ENCODE results near the gene SH3BGR. TPM values are rescaled to one million over a fixed set of nuclear protein-coding genes. Genes with fewer than 3 reads are reported as not detected.

The SH3BGR gene
- total and polyA plus RNA-seq, 2 donors (not counting 3 experiments of a cell fraction or from before 2014, with no cell fraction given) = 1.1 TPM; not detected in 1

- intact Hi-C loops (cut with micrococcal nuclease) = no loop called here
- no peak overlapping the region for H3K27ac ChIP-seq (ENCODE audit: insufficient read depth, low read depth, low read length)
- no peak overlapping the region for H3K4me3 ChIP-seq (replicated peaks in 1 of 3; ENCODE audit: insufficient read depth in 1 of 3, low read depth in 1 of 3, low read length in 3 of 3)
- ChIA-PET POLR2A (no interaction called here), CTCF (interaction anchor here (1.2 to 1.6 kb wide), 2 partner anchors 11 to 44 kb away, joined by 4 read pairs; no protein-coding TSS in a partner anchor)
- no peaks in the 10 kb centered on the region for H3K9me3 ChIP-seq (replicated peaks; ENCODE audit: control insufficient read depth, insufficient read depth, low read length)
- H3K9me1 ChIP-seq (replicated peaks; ENCODE audit: control insufficient read depth, extremely low read depth, insufficient read depth, low read length) = no peaks in the 10 kb centered on the region
- H3K27me3 ChIP-seq (ENCODE audit: control insufficient read depth in 2 of 2, insufficient read depth in 2 of 2, low read length in 2 of 2) = peaks cover 0 to 3% of the 10 kb centered on the region in 2 experiments
- no peak overlapping the region for H2AFZ ChIP-seq (ENCODE audit: low read depth, low read length)
- H3K9ac ChIP-seq (replicated peaks; ENCODE audit: extremely low read depth, insufficient read depth, low read length) = no peak overlapping the region
- H4K20me1 ChIP-seq (replicated peaks; ENCODE audit: control insufficient read depth, extremely low read depth, insufficient read depth, low read length) = no peaks in the 10 kb centered on the region
- dilution Hi-C loops (cut with MboI; ENCODE audit: extremely low pct_ligation_motif_present, low sequenced_read_pairs) = no loop called here
- no TSS peak for BruUV-seq (replicated peaks)
- DNase-seq (ENCODE audit: low read depth, low spot score) (no peak), FAIRE-seq (no peak)
- TF ChIP-seq FOS (IDR thresholded peaks at IDR 0.05; ENCODE audit: borderline replicate concordance, insufficient read depth, low read length) = no peak
- TF ChIP-seq GATA2 (IDR thresholded peaks at IDR 0.05; ENCODE audit: insufficient read depth, insufficient read length, low read depth, low read length) = no peak
- no peak for TF ChIP-seq EZH2 (IDR thresholded peaks at IDR 0.05; ENCODE audit: borderline replicate concordance, low read depth, low read length, severe bottlenecking)
- TF ChIP-seq MAX (IDR thresholded peaks at IDR 0.05; ENCODE audit: insufficient read depth, insufficient read length) = no peak
- TF ChIP-seq JUN (IDR thresholded peaks at IDR 0.05; ENCODE audit: borderline replicate concordance, insufficient read depth, insufficient read length, low read depth) = no peak
- no peak for TF ChIP-seq POLR2AphosphoS5 (IDR thresholded peaks at IDR 0.05; ENCODE audit: insufficient read depth, low read depth, low read length)
- no peak for TF ChIP-seq MYC (IDR thresholded peaks at IDR 0.05; ENCODE audit: low read depth, low read length)
- TF ChIP-seq POLR2A (IDR thresholded peaks at IDR 0.05; ENCODE audit: low read depth, low read length) = no peak
- no peak for TF ChIP-seq CTCF (IDR thresholded peaks at IDR 0.05; ENCODE audit: extremely low read depth in 1 of 2, insufficient read depth in 1 of 2, low read depth in 1 of 2, low read length in 2 of 2)
- no peak overlapping the region for H3K4me2 ChIP-seq (ENCODE audit: insufficient read depth, low read length)
- H3K36me3 ChIP-seq (ENCODE audit: control insufficient read depth in 2 of 2, extremely low read depth in 1 of 2, insufficient read depth in 2 of 2, low read length in 2 of 2) = no peaks in the 10 kb centered on the region
- no peaks in the 10 kb centered on the region for H3K4me1 ChIP-seq (ENCODE audit: control insufficient read depth, extremely low read depth, insufficient read depth, low read length)
- H3K79me2 ChIP-seq (ENCODE audit: control insufficient read depth, insufficient read depth, low read length) = no peaks in the 10 kb centered on the region
These were observed 22.8 kb downstream of the SH3BGR start for GRCh38 chr21:39474611-39475010.

Measured in endothelial cell of umbilical vein (primary cell).